ENCODE measurements around the gene SREK1. TPM values are rescaled to one million over a fixed set of nuclear protein-coding genes. Genes with fewer than 3 reads are reported as not detected.

The SREK1 gene
- total RNA-seq, 1 experiment from 2014 or later, result 59.6 TPM

- no peak overlapping the region for H3K4me3 Mint-ChIP-seq
- no peak for DNase-seq
- H2BK120ac ChIP-seq (ENCODE audit: low read depth, low read length, poor library complexity, severe bottlenecking), result no peak overlapping the region
- no peaks in the 10 kb centered on the region for H3K27me3 ChIP-seq (ENCODE audit: insufficient read depth, low read length)
- H4K91ac ChIP-seq (ENCODE audit: insufficient read length, low read depth, low read length), result no peak overlapping the region
- H3K4me2 ChIP-seq (ENCODE audit: insufficient read depth, insufficient read length, low read length), result no peak overlapping the region
- no peak overlapping the region for H3K56ac ChIP-seq (ENCODE audit: insufficient read length, low read depth, low read length)
- no peaks in the 10 kb centered on the region for H3K23me2 ChIP-seq (ENCODE audit: insufficient read length, low read depth, low read length, poor library complexity, severe bottlenecking)
- H3K27ac Mint-ChIP-seq, result no peak overlapping the region
- WGBS (ENCODE audit: extremely low coverage, insufficient read length, low lambda C conversion rate), result no CpG with 5 or more reads among the region's 2 CpGs
- H3K4me1 Mint-ChIP-seq, result no peaks in the 10 kb centered on the region
- no peak overlapping the region for H2BK15ac ChIP-seq (ENCODE audit: low read depth, low read length)
- no peak overlapping the region for H3K4ac ChIP-seq (ENCODE audit: low read depth, low read length)
- peaks cover 12% of the 10 kb centered on the region for H3K27me3 Mint-ChIP-seq (ENCODE audit: low read depth)
- H2BK5ac ChIP-seq (ENCODE audit: insufficient read length, low read length), result no peak overlapping the region
- no peak overlapping the region for H2BK20ac ChIP-seq (ENCODE audit: low read depth, low read length, poor library complexity, severe bottlenecking)
- no peak overlapping the region for H2AFZ ChIP-seq (ENCODE audit: low read length)
- H3T11ph ChIP-seq (ENCODE audit: low read length), result no peak overlapping the region
- H4K20me1 ChIP-seq (ENCODE audit: control insufficient read depth, insufficient read depth, insufficient read length), result no peaks in the 10 kb centered on the region
- H2BK12ac ChIP-seq (ENCODE audit: insufficient read length, low read depth, low read length), result no peak overlapping the region
- H4K5ac ChIP-seq (ENCODE audit: insufficient read length, low read depth, low read length), result no peak overlapping the region
- H3K36me3 Mint-ChIP-seq (ENCODE audit: insufficient read depth in 1 of 3, low read depth in 3 of 3), result peaks cover 15 to 30% (median 21%) of the 10 kb centered on the region in 3 experiments
- H3K9ac ChIP-seq (ENCODE audit: extremely low read depth, insufficient read length, low read length), result no peak overlapping the region
- H3K9me3 ChIP-seq (ENCODE audit: control insufficient read depth, low read depth, low read length), result no peaks in the 10 kb centered on the region
- H3K14ac ChIP-seq (ENCODE audit: insufficient read depth, low read length), result no peak overlapping the region
- H2AK5ac ChIP-seq (ENCODE audit: insufficient read length, low read length), result no peak overlapping the region
- H3K9me3 Mint-ChIP-seq, result peaks cover 58 to 66% of the 10 kb centered on the region in 2 experiments
- H3K27ac ChIP-seq (ENCODE audit: insufficient read length, low read depth, low read length), result no peak overlapping the region
- no peak overlapping the region for H4K8ac ChIP-seq (replicated peaks; ENCODE audit: insufficient read length, low read depth, low read length)
- TF ChIP-seq CTCF (conservative IDR thresholded peaks at IDR 0.05), result no peak
- H3K4me1 ChIP-seq (ENCODE audit: insufficient read depth, low read length), result no peaks in the 10 kb centered on the region
- no peaks in the 10 kb centered on the region for H3K79me1 ChIP-seq (ENCODE audit: insufficient read depth, low read depth, low read length, poor library complexity, severe bottlenecking)
- no peaks in the 10 kb centered on the region for H3K79me2 ChIP-seq (ENCODE audit: insufficient read depth, low read length)
- no peak overlapping the region for H3K18ac ChIP-seq (ENCODE audit: insufficient read length, low read depth, low read length)
- H3K23ac ChIP-seq (ENCODE audit: insufficient read length, low read depth, low read length), result no peak overlapping the region
Observed at GRCh38 chr5:66100851-66101250, 43.2 kb upstream of the SREK1 start.
